ENCODE results near the gene AMPH. TPM values are rescaled to one million over a fixed set of nuclear protein-coding genes. Genes with fewer than 3 reads are reported as not detected.

Gene AMPH
- polyA plus RNA-seq, 1 donor (not counting 4 experiments of a cell fraction or from before 2014, with no cell fraction given) = not detected

DNA sequence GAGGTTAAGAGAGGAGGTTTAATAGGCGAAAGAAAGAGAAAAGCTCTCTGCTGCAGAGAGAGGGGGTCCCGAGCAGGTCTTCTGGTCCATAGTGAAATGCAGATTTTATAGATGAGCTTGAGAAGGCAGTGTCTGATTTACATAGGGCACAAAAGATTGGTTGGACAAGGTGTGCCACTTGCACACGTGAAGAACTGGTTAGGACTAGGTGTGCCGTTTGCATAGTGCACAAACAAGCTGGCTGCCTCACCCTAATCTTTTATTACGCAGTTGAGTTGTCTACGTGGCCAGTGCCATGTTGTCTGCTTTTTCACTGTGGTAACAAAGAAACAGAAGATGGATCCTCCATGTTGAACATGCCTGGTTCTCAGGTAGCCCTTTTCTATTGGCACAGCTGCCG lies 82.6 kb downstream of the AMPH start:
- Histone ChIP-seq H4K20me1 (ENCODE audit: control insufficient read depth, extremely low read depth, insufficient read depth, low read length) (no peaks in the 10 kb centered on the region), H3K79me2 (ENCODE audit: control insufficient read depth, insufficient read depth, low read length) (no peaks in the 10 kb centered on the region)
- TF ChIP-seq EZH2 (IDR thresholded peaks at IDR 0.05; ENCODE audit: low read length) (no peak), CTCF (optimal IDR thresholded peaks at IDR 0.05 in 1 of 3, IDR thresholded peaks at IDR 0.05 in 1 of 3, conservative IDR thresholded peaks at IDR 0.05 in 1 of 3; ENCODE audit: extremely low read depth in 1 of 3, insufficient read depth in 2 of 3, low read length in 3 of 3) (no peak)

DNA sequence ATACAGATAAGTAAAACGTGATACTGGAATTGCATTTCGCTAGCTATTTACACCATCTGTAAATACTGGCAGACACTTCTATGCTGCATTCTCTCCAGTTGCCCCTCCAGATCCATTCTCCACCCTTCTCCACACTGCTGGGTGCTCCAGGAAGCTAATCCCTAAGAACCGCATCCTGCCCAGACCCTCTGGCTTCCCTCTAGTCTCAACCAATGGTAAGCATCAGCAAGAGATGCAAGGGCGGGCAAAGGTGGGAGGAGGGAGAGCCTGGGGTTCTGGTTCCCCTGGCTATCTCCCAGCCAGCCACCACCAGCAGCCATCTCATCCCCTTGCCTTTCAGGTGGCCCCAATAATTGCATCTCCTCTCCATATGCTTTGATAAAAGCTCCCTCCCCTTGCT lies 84.4 kb downstream of the AMPH start:
- no peak for FAIRE-seq
- DNase-seq (ENCODE audit: low read depth, low spot score) = no peak
- dilution Hi-C loops (cut with MboI; ENCODE audit: extremely low pct_ligation_motif_present, low sequenced_read_pairs) = no loop called here

More for the DNA sequence above, 82.6 kb downstream of the AMPH start:
- Histone ChIP-seq H3K27me3 (ENCODE audit: control insufficient read depth, extremely low read depth, insufficient read depth, low read length) (no peaks in the 10 kb centered on the region), H3K9ac (ENCODE audit: control insufficient read depth, extremely low read depth, insufficient read depth, low read length) (no peak overlapping the region), H2AFZ (ENCODE audit: control insufficient read depth, low read length) (no peak overlapping the region), H3K4me2 (ENCODE audit: control insufficient read depth, extremely low read depth, insufficient read depth, low read depth, low read length) (no peak overlapping the region), H3K36me3 (ENCODE audit: control insufficient read depth in 2 of 2, extremely low read depth in 1 of 2, insufficient read depth in 2 of 2, low read length in 2 of 2) (no peaks in the 10 kb centered on the region), H3K9me1 (ENCODE audit: control insufficient read depth, extremely low read depth, insufficient read depth, low read length) (no peaks in the 10 kb centered on the region), H3K4me3 (ENCODE audit: control insufficient read depth in 2 of 3, extremely low read depth in 1 of 3, insufficient read depth in 2 of 3, low read depth in 1 of 3, low read length in 3 of 3) (no peak overlapping the region), H3K9me3 (ENCODE audit: control insufficient read depth, low read depth, low read length) (no peaks in the 10 kb centered on the region), H3K27ac (ENCODE audit: control insufficient read depth, insufficient read depth, low read length) (no peak overlapping the region), H3K4me1 (ENCODE audit: control insufficient read depth, extremely low read depth, insufficient read depth, low read length) (no peaks in the 10 kb centered on the region)
- FAIRE-seq (no peak), DNase-seq (ENCODE audit: low read depth, low spot score) (no peak)
- dilution Hi-C loops (cut with MboI; ENCODE audit: extremely low pct_ligation_motif_present, low sequenced_read_pairs) = no loop called here

GRCh38 chr7:38545977-38546376 lies 85.2 kb downstream of the AMPH start:
- TF ChIP-seq CTCF (optimal IDR thresholded peaks at IDR 0.05 in 1 of 3, IDR thresholded peaks at IDR 0.05 in 1 of 3, conservative IDR thresholded peaks at IDR 0.05 in 1 of 3; ENCODE audit: extremely low read depth in 1 of 3, insufficient read depth in 2 of 3, low read length in 3 of 3) = no peak
- no peak for TF ChIP-seq EZH2 (IDR thresholded peaks at IDR 0.05; ENCODE audit: low read length)
- Histone ChIP-seq H4K20me1 (ENCODE audit: control insufficient read depth, extremely low read depth, insufficient read depth, low read length) (no peaks in the 10 kb centered on the region), H3K4me2 (ENCODE audit: control insufficient read depth, extremely low read depth, insufficient read depth, low read depth, low read length) (no peak overlapping the region), H3K9me1 (ENCODE audit: control insufficient read depth, extremely low read depth, insufficient read depth, low read length) (no peaks in the 10 kb centered on the region), H3K4me3 (ENCODE audit: control insufficient read depth in 2 of 3, extremely low read depth in 1 of 3, insufficient read depth in 2 of 3, low read depth in 1 of 3, low read length in 3 of 3) (no peak overlapping the region), H3K27me3 (ENCODE audit: control insufficient read depth, extremely low read depth, insufficient read depth, low read length) (no peaks in the 10 kb centered on the region), H3K36me3 (ENCODE audit: control insufficient read depth in 2 of 2, extremely low read depth in 1 of 2, insufficient read depth in 2 of 2, low read length in 2 of 2) (no peaks in the 10 kb centered on the region), H3K9me3 (ENCODE audit: control insufficient read depth, low read depth, low read length) (no peaks in the 10 kb centered on the region), H3K4me1 (ENCODE audit: control insufficient read depth, extremely low read depth, insufficient read depth, low read length) (no peaks in the 10 kb centered on the region), H3K9ac (ENCODE audit: control insufficient read depth, extremely low read depth, insufficient read depth, low read length) (no peak overlapping the region), H2AFZ (ENCODE audit: control insufficient read depth, low read length) (no peak overlapping the region), H3K79me2 (ENCODE audit: control insufficient read depth, insufficient read depth, low read length) (no peaks in the 10 kb centered on the region), H3K27ac (ENCODE audit: control insufficient read depth, insufficient read depth, low read length) (no peak overlapping the region)
- DNase-seq (ENCODE audit: low read depth, low spot score) = no peak
- FAIRE-seq = no peak
- dilution Hi-C loops (cut with MboI; ENCODE audit: extremely low pct_ligation_motif_present, low sequenced_read_pairs) = no loop called here

More for the DNA sequence above, 84.4 kb downstream of the AMPH start:
- no peaks in the 10 kb centered on the region for H3K36me3 ChIP-seq (ENCODE audit: control insufficient read depth in 2 of 2, extremely low read depth in 1 of 2, insufficient read depth in 2 of 2, low read length in 2 of 2)
- no peaks in the 10 kb centered on the region for H3K79me2 ChIP-seq (ENCODE audit: control insufficient read depth, insufficient read depth, low read length)
- no peaks in the 10 kb centered on the region for H3K4me1 ChIP-seq (ENCODE audit: control insufficient read depth, extremely low read depth, insufficient read depth, low read length)
- H2AFZ ChIP-seq (ENCODE audit: control insufficient read depth, low read length) = no peak overlapping the region
- no peaks in the 10 kb centered on the region for H3K9me3 ChIP-seq (ENCODE audit: control insufficient read depth, low read depth, low read length)
- H3K4me3 ChIP-seq (ENCODE audit: control insufficient read depth in 2 of 3, extremely low read depth in 1 of 3, insufficient read depth in 2 of 3, low read depth in 1 of 3, low read length in 3 of 3) = no peak overlapping the region
- no peak for TF ChIP-seq EZH2 (IDR thresholded peaks at IDR 0.05; ENCODE audit: low read length)
- no peak overlapping the region for H3K27ac ChIP-seq (ENCODE audit: control insufficient read depth, insufficient read depth, low read length)
- no peak overlapping the region for H3K4me2 ChIP-seq (ENCODE audit: control insufficient read depth, extremely low read depth, insufficient read depth, low read depth, low read length)
- no peaks in the 10 kb centered on the region for H3K9me1 ChIP-seq (ENCODE audit: control insufficient read depth, extremely low read depth, insufficient read depth, low read length)
- no peak overlapping the region for H3K9ac ChIP-seq (ENCODE audit: control insufficient read depth, extremely low read depth, insufficient read depth, low read length)
- no peaks in the 10 kb centered on the region for H4K20me1 ChIP-seq (ENCODE audit: control insufficient read depth, extremely low read depth, insufficient read depth, low read length)
- H3K27me3 ChIP-seq (ENCODE audit: control insufficient read depth, extremely low read depth, insufficient read depth, low read length) = no peaks in the 10 kb centered on the region
